ENCODE measurements around the gene NDFIP1. TPM values are rescaled to one million over a fixed set of nuclear protein-coding genes. Genes with fewer than 3 reads are reported as not detected.

NDFIP1 gene
- total RNA-seq, 1 donor from 2014 or later = 30.7 TPM

DNA sequence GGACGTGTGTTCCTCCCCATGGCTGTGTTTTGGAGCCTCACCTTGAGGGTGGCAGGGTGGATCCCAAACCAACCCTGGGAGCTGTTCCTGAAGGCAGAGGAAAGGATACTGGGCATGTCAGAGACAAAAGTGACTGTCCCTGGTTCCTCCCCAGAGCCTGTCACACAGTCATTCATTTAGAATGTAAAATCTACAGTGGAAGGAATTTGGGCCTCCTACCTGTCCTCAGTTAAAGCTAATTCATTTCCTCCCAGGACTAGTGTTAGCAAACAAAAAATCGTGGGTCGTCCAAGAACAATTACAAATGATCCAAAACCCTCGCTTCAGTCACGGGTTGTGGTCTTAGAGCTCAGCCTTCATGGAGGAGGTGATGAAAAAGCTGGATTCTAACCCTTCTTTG, 83.2 kb downstream of the NDFIP1 start:
- ATAC-seq = no peak

GRCh38 chr5:142192286-142193113, 83.9 kb downstream of the NDFIP1 start:
- no peak for ATAC-seq

- ATAC-seq = no peak
Observed at GRCh38 chr5:142193114-142193428, 84.5 kb downstream of the NDFIP1 start.

DNA sequence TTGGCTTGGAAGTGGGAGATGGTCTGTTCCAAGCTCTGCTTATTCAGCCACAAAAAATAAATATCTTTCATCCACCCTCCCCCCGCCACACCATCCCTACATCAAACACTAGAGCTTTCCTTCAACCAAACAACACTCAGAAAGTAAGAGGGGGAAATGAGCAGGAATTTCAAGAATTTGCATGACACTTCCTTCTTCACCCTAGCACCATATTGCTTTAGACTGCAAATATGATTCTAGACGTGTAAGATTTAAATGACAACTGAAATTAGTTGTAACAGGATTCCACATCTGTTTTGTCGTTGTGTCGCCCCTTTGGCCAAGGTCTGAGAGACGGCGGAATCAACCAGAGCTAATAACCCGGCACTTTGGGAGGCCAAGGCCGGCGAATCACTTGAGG, 88.5 kb downstream of the NDFIP1 start:
- ATAC-seq = no peak

GRCh38 chr5:142197781-142198180, 89.2 kb downstream of the NDFIP1 start:
- no peak for ATAC-seq

- no peak for ATAC-seq
Observed at GRCh38 chr5:142199388-142199787, 90.8 kb downstream of the NDFIP1 start.

- ATAC-seq = no peak
Observed at GRCh38 chr5:142200387-142200786, 91.8 kb downstream of the NDFIP1 start.

DNA sequence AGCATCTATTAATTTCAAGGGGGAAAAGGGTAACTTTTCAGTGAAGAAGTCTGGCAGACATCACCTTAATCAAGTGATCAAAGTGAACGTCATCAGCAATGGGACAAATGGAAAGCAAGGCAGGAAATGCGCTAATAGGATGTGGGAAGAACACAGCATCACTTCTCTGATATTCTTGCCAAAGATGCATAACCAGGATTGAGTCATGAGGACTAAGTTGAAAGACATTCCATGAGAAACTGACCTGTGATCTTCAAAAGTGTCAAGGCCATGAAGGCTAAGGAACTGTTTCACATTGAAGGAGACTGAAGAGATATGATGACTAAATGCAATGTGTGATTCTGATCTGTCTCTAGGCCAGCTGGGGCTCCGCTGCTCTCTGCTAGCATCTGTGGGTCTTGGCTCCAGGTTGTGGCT, 92.9 kb downstream of the NDFIP1 start:
- no peak for ATAC-seq

DNA sequence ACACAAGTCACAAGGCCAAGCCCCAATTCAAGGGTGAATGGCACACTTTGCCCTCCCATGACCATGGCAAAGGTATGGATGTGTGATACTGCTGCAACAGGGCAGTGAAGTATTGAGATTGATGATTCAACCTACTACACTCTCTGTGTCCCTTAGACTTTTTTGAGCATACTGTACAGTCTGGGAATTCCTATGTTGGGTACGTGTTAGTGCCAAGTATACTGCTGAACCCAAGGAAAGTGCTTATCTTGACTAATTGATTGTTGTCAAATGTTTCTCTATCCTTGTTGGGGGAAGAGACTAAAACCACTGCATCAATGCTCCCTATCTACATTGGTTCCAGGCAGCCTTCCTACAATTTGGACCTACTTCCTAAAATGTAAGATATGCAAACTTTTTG, 93.7 kb downstream of the NDFIP1 start:
- no peak for ATAC-seq

Other genes with a start within 250 kb of the NDFIP1 start
- gene PCDH1, start 230.4 kb upstream of the NDFIP1 start, total RNA-seq = 62.7 TPM
- 33.5 TPM for gene DELE1, start 184.9 kb upstream of the NDFIP1 start, total RNA-seq
- 0.40 TPM for gene PCDH12, start 150.6 kb upstream of the NDFIP1 start, total RNA-seq
- 30.3 TPM for gene RNF14, start 139.7 kb upstream of the NDFIP1 start, total RNA-seq
- gene GNPDA1, start 95.8 kb upstream of the NDFIP1 start, total RNA-seq = 12.9 TPM
- 2.6 TPM for gene SPRY4, start 216.2 kb downstream of the NDFIP1 start, total RNA-seq

Data from esophagus mucosa (tissue), 1 donor.